ENCODE measurements around the gene TTLL5.

TTLL5 gene

DNA sequence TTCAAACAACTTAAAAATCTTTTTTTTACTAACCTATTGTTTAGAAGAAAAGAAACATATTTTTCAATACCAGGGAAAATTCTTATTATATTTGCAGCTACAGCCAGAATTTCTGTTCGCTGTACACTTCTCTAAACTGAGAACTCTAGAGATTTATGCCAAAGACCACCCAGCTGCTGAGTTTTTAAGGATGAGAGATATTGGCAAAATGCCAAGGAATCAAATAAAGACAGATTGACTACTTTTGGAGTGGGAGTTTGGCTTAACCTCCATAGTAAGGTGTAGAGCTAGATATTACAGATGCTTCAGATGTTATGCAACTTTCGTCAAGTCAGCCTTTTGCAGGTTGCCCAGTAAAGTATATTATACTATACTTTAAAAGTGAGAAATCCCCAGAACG is 71.8 kb downstream of the TTLL5 start:
- Histone ChIP-seq H3K36me3 (ENCODE audit: control insufficient read depth, insufficient read depth, low read length) (peaks cover 41% of the 10 kb centered on the region), H3K4me3 (ENCODE audit: extremely low read depth, insufficient read depth, low read length, poor library complexity, severe bottlenecking) (no peak overlapping the region), H3K27ac (ENCODE audit: low read depth, low read length, severe bottlenecking) (no peak overlapping the region), H3K9me3 (ENCODE audit: control insufficient read depth, low read length) (no peaks in the 10 kb centered on the region), H3K4me1 (ENCODE audit: control insufficient read depth, insufficient read depth, low read length, poor library complexity, severe bottlenecking) (no peaks in the 10 kb centered on the region)
- 100% methylated on average over 1 of the region's 3 CpGs; no CpG with 5 or more reads in 1 of the 2 experiments for WGBS, 2 experiments (ENCODE audit: insufficient coverage in 2 of 2)

DNA sequence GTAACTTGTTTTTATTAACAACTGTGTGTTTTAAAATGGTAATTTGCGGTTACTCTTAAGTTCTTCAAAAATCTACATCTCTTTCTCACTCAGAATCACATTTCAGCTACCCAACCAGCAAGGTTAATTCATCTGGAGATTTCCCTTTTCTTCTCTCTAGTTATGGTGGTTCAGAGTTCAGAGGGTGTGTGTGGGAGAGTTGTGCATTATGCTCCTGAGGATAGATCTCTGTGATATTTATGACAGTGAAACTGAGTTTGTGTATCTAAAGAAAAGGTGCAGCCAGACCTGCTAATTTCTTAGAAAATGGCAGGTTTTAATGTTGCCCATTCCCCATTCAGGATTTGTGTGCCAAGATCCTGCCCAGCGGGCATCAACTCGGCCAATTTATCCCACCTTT is 73.8 kb downstream of the TTLL5 start:
- WGBS, 2 experiments (ENCODE audit: insufficient coverage in 2 of 2), result 100% methylated on average over 1 of the region's 3 CpGs; no CpG with 5 or more reads in 1 of the 2 experiments
- Histone ChIP-seq H3K4me1 (ENCODE audit: control insufficient read depth, insufficient read depth, low read length, poor library complexity, severe bottlenecking) (no peaks in the 10 kb centered on the region), H3K4me3 (ENCODE audit: extremely low read depth, insufficient read depth, low read length, poor library complexity, severe bottlenecking) (no peak overlapping the region), H3K27ac (ENCODE audit: low read depth, low read length, severe bottlenecking) (no peak overlapping the region), H3K9me3 (ENCODE audit: control insufficient read depth, low read length) (no peaks in the 10 kb centered on the region), H3K36me3 (ENCODE audit: control insufficient read depth, insufficient read depth, low read length) (peaks cover 36% of the 10 kb centered on the region)

DNA sequence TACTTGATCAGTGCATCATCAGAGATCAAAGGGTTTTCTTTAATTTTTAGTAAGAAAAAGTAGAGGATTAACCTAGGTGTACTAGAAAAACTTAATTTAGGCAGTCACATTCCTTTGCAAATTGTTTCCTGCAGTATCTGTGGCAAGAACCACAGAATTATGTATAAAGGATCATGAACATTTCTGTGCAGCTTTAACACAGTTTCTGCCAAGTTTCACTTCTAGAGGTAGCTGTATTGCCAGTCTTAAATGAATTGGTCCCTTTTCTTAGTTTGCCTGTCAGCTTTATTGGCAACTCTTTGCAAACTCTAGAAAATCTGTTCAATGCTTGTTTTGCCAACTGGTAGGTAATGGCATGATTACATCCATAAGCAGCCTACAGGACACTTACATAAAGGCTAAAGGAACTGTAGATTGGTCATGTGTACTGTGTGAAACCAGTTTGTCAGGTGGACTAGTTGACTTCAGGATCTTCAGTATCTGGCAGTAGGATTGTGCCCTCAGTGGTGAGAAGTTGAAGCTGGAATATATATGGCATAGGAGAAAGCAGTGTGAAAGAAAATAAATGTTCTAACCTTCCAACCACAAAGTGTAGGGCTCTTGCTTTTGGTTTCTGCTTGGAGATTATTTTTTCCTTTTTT is 75.9 kb downstream of the TTLL5 start:
- H3K4me3 ChIP-seq (ENCODE audit: extremely low read depth, insufficient read depth, low read length, poor library complexity, severe bottlenecking), result no peak overlapping the region
- no peaks in the 10 kb centered on the region for H3K9me3 ChIP-seq (ENCODE audit: control insufficient read depth, low read length)
- H3K36me3 ChIP-seq (ENCODE audit: control insufficient read depth, insufficient read depth, low read length), result peaks cover 41% of the 10 kb centered on the region
- H3K4me1 ChIP-seq (ENCODE audit: control insufficient read depth, insufficient read depth, low read length, poor library complexity, severe bottlenecking), result no peaks in the 10 kb centered on the region
- no peak overlapping the region for H3K27ac ChIP-seq (ENCODE audit: low read depth, low read length, severe bottlenecking)

DNA sequence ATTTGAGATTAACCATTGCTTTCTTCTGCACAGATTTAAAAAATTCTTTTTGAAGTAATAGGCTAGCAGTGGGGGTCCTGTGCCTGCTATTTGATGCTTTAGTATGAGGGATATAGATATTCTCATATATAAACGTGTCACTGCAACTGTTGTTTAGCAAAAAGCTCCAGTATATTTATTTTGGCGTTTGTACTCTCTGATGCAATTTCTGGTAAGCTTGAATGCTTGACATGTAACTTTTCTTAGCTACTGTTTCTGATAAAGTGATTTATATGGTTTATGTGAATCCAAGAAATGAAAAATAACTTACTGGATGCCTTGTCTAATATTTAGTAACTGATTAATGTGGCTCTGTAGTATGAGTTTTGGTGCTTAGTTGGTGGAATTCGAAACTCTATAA is 77.1 kb downstream of the TTLL5 start:
- Histone ChIP-seq H3K4me3 (ENCODE audit: extremely low read depth, insufficient read depth, low read length, poor library complexity, severe bottlenecking) (no peak overlapping the region), H3K36me3 (ENCODE audit: control insufficient read depth, insufficient read depth, low read length) (peaks cover 39% of the 10 kb centered on the region), H3K4me1 (ENCODE audit: control insufficient read depth, insufficient read depth, low read length, poor library complexity, severe bottlenecking) (no peaks in the 10 kb centered on the region), H3K9me3 (ENCODE audit: control insufficient read depth, low read length) (no peaks in the 10 kb centered on the region), H3K27ac (ENCODE audit: low read depth, low read length, severe bottlenecking) (no peak overlapping the region)
- WGBS, 2 experiments (ENCODE audit: insufficient coverage in 2 of 2), result 100% methylated on average over 1 of the region's 3 CpGs

DNA sequence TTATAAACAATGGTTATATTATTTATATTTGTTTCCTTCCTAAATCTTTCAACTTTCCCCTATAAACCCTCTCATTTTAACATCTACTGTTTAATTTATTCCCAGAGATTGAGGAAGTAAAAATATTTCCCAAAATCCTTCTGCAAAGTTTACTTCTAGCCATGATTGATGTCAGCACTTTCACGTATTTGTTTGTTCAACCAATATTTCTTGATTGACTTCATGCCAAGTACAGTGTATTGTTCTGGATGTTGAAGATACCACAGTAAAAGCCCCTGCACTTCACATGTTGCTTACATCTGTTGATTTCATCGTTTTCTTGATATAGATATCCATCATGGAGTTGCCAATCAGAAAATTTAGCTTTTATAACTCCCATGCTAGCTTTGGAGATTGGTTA is 81.8 kb downstream of the TTLL5 start:
- Histone ChIP-seq H3K4me3 (ENCODE audit: extremely low read depth, insufficient read depth, low read length, poor library complexity, severe bottlenecking) (no peak overlapping the region), H3K36me3 (ENCODE audit: control insufficient read depth, insufficient read depth, low read length) (peaks cover 49% of the 10 kb centered on the region)
- 100% methylated on average over 1 of the region's 2 CpGs; no CpG with 5 or more reads in 1 of the 2 experiments for WGBS, 2 experiments (ENCODE audit: insufficient coverage in 2 of 2)

DNA sequence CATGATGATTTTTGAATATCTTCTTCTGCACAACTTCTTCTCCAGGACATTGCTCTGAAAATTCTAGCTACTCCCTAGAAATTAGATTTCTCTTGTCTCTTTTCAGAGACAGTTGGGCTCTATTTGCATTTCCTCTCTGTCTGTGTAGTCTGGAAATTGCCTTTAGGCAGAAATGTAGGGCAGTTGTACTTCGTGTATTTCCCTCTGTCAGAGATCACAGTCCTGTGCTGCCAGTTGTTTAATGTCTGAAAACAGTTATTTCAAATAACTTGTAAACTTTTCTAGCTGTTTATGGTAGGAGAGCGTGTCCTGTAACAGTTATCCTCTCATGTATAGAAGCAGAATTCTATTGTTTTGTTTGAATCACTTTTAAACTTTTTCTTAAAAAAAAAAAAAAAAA is 86.9 kb downstream of the TTLL5 start:
- H3K36me3 ChIP-seq (ENCODE audit: control insufficient read depth, insufficient read depth, low read length), result peaks cover 41% of the 10 kb centered on the region
- whole genome bisulfite sequencing, 2 experiments (ENCODE audit: insufficient coverage in 2 of 2), result 100% methylated on average over 1 of the region's 2 CpGs; no CpG with 5 or more reads in 1 of the 2 experiments
- H3K4me1 ChIP-seq (ENCODE audit: control insufficient read depth, insufficient read depth, low read length, poor library complexity, severe bottlenecking), result peaks cover 30% of the 10 kb centered on the region
- H3K27ac ChIP-seq (ENCODE audit: low read depth, low read length, severe bottlenecking), result peak overlapping the region; percentile 31
- H3K9me3 ChIP-seq (ENCODE audit: control insufficient read depth, low read length), result no peaks in the 10 kb centered on the region
- no peak overlapping the region for H3K4me3 ChIP-seq (ENCODE audit: extremely low read depth, insufficient read depth, low read length, poor library complexity, severe bottlenecking)

More for the DNA sequence above, 81.8 kb downstream of the TTLL5 start:
- no peaks in the 10 kb centered on the region for H3K9me3 ChIP-seq (ENCODE audit: control insufficient read depth, low read length)
- peaks cover 4% of the 10 kb centered on the region for H3K4me1 ChIP-seq (ENCODE audit: control insufficient read depth, insufficient read depth, low read length, poor library complexity, severe bottlenecking)
- no peak overlapping the region for H3K27ac ChIP-seq (ENCODE audit: low read depth, low read length, severe bottlenecking)

DNA sequence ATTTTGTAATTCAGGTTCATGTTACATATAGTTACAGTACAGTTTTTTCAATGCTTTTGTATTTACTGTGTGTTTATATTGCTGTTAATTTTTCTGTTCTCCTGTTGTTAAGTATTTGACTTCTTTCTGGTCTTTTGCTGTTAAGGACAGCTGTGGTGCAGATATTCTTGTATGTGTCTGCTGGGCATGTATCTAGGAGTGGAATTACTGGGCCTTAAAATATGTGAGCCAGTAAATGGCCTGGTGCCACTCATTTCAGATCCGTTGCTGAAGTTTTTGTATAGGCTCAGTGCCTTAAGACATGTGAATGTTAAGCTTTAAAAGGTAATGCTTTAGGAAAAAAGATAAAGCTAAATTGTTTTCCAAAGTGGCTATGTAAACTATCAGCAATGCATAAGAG is 87.3 kb downstream of the TTLL5 start:
- H3K36me3 ChIP-seq (ENCODE audit: control insufficient read depth, insufficient read depth, low read length), result peaks cover 39% of the 10 kb centered on the region

DNA sequence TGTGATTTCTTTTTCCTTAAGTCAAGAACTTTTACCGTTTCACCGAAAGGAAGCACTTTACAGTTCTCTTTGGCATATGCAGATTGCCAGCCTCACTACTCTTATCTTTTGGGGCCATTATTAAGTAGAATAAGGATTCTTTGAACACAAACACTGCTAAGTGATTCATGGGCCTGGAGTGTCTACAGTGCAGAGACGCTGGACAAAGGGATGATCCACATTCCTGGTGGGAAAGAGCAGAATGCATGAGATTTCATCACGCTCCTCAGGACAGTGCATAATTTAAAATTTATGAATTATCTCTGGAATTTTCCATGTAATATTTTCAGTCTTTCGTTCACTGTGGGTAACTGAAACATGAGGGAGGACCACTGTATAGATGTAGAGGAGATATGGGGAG is 90.2 kb downstream of the TTLL5 start:
- Histone ChIP-seq H3K9me3 (ENCODE audit: control insufficient read depth, low read length) (no peaks in the 10 kb centered on the region), H3K27ac (ENCODE audit: low read depth, low read length, severe bottlenecking) (peak overlapping the region; percentile 16), H3K36me3 (ENCODE audit: control insufficient read depth, insufficient read depth, low read length) (peaks cover 32% of the 10 kb centered on the region), H3K4me1 (ENCODE audit: control insufficient read depth, insufficient read depth, low read length, poor library complexity, severe bottlenecking) (peaks cover 33% of the 10 kb centered on the region), H3K4me3 (ENCODE audit: extremely low read depth, insufficient read depth, low read length, poor library complexity, severe bottlenecking) (no peak overlapping the region)
- 89 to 92% methylated on average over 2 to 5 of the region's 5 CpGs for WGBS, 2 experiments (ENCODE audit: insufficient coverage in 2 of 2)

More for the DNA sequence above, 87.3 kb downstream of the TTLL5 start:
- Histone ChIP-seq H3K4me1 (ENCODE audit: control insufficient read depth, insufficient read depth, low read length, poor library complexity, severe bottlenecking) (peaks cover 32% of the 10 kb centered on the region), H3K27ac (ENCODE audit: low read depth, low read length, severe bottlenecking) (peak overlapping the region; percentile 24), H3K9me3 (ENCODE audit: control insufficient read depth, low read length) (no peaks in the 10 kb centered on the region), H3K4me3 (ENCODE audit: extremely low read depth, insufficient read depth, low read length, poor library complexity, severe bottlenecking) (no peak overlapping the region)
- WGBS, 2 experiments (ENCODE audit: insufficient coverage in 2 of 2), result 67 to 90% methylated on average over 1 of the region's 1 CpG

DNA sequence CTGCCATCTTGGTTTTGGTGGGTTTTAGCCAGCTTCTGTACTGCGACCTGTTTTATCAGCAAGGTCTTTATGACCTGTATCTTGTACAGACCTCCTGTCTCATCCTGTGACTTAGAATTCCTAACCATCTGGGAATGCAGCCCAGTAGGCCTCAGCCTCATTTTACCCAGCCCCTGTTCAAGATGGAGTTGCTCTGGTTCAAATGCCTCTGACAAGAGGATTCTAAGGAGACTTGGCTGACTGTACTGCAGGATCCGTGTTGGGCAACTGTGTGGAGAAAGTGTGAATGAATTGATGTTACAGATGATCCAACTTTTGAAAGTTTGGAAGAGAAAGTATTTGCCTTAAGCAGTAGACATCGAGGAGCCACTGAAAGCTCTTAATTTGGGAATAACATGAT is 91.0 kb downstream of the TTLL5 start:
- Histone ChIP-seq H3K9me3 (ENCODE audit: control insufficient read depth, low read length) (no peaks in the 10 kb centered on the region), H3K27ac (ENCODE audit: low read depth, low read length, severe bottlenecking) (no peak overlapping the region), H3K4me1 (ENCODE audit: control insufficient read depth, insufficient read depth, low read length, poor library complexity, severe bottlenecking) (peaks cover 33% of the 10 kb centered on the region), H3K36me3 (ENCODE audit: control insufficient read depth, insufficient read depth, low read length) (peaks cover 25% of the 10 kb centered on the region), H3K4me3 (ENCODE audit: extremely low read depth, insufficient read depth, low read length, poor library complexity, severe bottlenecking) (no peak overlapping the region)
- WGBS, 2 experiments (ENCODE audit: insufficient coverage in 2 of 2), result 96% methylated on average over 2 to 3 of the region's 3 CpGs

DNA sequence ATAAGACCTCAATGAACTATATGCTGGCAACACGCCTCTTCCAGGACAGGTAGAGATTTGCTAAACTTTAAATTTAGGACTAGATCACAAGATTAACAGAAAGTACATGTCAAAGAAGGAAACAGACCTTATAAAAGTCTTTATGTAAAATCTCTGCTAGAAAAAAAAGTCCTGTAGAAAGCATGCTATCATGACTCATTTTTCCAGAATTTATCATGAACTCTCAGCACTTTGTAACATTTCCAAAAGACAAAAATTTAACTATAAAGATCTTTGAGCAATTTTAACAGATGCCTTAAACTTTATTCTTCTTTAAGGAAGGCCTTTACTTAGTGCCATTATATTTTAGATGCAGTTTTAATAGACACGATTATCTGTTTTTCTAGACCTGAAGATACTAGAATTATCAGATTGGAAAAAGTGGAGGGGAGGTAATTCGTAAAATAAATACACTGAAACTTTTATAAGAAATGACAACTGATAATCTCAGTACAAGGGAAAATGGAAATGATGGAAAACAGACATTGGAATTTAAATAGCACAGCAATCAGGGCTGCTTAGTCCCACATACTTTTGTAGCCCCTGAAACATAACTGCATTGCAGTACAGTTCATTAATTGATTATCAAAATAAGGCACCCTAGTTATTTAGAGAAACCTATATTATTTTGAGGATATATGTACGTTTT is 92.0 kb downstream of the TTLL5 start:
- WGBS, 2 experiments (ENCODE audit: insufficient coverage in 2 of 2), result 100% methylated on average over 1 of the region's 4 CpGs; no CpG with 5 or more reads in 1 of the 2 experiments
- peaks cover 26% of the 10 kb centered on the region for H3K36me3 ChIP-seq (ENCODE audit: control insufficient read depth, insufficient read depth, low read length)
- no peak overlapping the region for H3K4me3 ChIP-seq (ENCODE audit: extremely low read depth, insufficient read depth, low read length, poor library complexity, severe bottlenecking)
- H3K4me1 ChIP-seq (ENCODE audit: control insufficient read depth, insufficient read depth, low read length, poor library complexity, severe bottlenecking), result peaks cover 29% of the 10 kb centered on the region
- H3K27ac ChIP-seq (ENCODE audit: low read depth, low read length, severe bottlenecking), result no peak overlapping the region
- H3K9me3 ChIP-seq (ENCODE audit: control insufficient read depth, low read length), result no peaks in the 10 kb centered on the region

DNA sequence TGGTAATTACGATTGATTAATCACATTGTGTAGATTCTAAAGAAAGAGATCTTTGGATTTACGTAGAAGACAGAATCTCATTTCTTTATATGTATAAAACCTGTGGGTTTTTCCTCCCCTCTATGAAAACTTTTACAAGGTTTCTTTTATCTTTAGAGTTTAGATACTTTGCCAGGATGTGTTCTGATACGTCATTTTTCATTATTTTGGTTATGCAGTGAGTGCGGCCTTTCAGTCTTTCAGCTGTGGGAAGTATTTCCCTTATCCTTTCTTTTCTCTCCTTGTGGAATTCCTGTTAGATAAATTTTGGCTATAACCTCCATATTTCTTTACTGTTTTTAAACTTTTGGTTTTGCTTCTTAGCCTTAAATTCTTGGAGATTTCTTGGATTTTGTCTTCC is 92.7 kb downstream of the TTLL5 start:
- Histone ChIP-seq H3K4me1 (ENCODE audit: control insufficient read depth, insufficient read depth, low read length, poor library complexity, severe bottlenecking) (peaks cover 25% of the 10 kb centered on the region), H3K36me3 (ENCODE audit: control insufficient read depth, insufficient read depth, low read length) (peaks cover 26% of the 10 kb centered on the region), H3K27ac (ENCODE audit: low read depth, low read length, severe bottlenecking) (no peak overlapping the region), H3K4me3 (ENCODE audit: extremely low read depth, insufficient read depth, low read length, poor library complexity, severe bottlenecking) (no peak overlapping the region), H3K9me3 (ENCODE audit: control insufficient read depth, low read length) (no peaks in the 10 kb centered on the region)
- no CpG with 5 or more reads among the region's 4 CpGs for WGBS, 2 experiments (ENCODE audit: insufficient coverage in 2 of 2)

Measured in mesodermal cell (in vitro differentiated cells).